ENCODE data around the gene CACNA1G. TPM values are rescaled to one million over a fixed set of nuclear protein-coding genes. Genes with fewer than 3 reads are reported as not detected.

Gene CACNA1G
- total RNA-seq, 1 donor from 2014 or later: 0.21 TPM

DNA sequence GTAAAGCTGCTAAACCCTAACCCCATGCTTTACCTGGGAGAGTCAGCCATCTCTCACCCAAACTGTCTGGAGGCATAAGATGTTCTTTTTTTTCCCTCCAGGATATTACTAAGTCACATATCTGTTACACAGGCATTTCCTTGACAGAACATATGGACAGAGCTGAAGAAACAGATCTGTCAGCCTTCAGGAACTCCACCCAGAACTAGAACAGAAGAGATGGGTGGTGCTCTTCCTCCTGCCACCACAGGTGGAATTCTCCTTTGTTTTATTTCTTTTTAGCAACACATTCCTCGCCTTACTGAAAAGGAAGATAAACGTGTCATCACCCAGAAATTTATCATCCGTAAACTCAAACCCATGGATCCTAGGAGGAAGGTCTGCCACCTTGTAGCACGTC, 43.5 kb upstream of the CACNA1G start:
- Histone ChIP-seq H3K27ac (no peak overlapping the region), H3K36me3 (no peaks in the 10 kb centered on the region), H3K4me3 (no peak overlapping the region), H3K27me3 (ENCODE audit: low read depth) (no peaks in the 10 kb centered on the region), H3K4me1 (no peaks in the 10 kb centered on the region), H3K9me3 (no peaks in the 10 kb centered on the region)
- DNase-seq (no peak), ATAC-seq (no peak)
- TF ChIP-seq CTCF (IDR thresholded peaks at IDR 0.05): no peak
- intact Hi-C loops (cut with DNase I): no loop called here

DNA sequence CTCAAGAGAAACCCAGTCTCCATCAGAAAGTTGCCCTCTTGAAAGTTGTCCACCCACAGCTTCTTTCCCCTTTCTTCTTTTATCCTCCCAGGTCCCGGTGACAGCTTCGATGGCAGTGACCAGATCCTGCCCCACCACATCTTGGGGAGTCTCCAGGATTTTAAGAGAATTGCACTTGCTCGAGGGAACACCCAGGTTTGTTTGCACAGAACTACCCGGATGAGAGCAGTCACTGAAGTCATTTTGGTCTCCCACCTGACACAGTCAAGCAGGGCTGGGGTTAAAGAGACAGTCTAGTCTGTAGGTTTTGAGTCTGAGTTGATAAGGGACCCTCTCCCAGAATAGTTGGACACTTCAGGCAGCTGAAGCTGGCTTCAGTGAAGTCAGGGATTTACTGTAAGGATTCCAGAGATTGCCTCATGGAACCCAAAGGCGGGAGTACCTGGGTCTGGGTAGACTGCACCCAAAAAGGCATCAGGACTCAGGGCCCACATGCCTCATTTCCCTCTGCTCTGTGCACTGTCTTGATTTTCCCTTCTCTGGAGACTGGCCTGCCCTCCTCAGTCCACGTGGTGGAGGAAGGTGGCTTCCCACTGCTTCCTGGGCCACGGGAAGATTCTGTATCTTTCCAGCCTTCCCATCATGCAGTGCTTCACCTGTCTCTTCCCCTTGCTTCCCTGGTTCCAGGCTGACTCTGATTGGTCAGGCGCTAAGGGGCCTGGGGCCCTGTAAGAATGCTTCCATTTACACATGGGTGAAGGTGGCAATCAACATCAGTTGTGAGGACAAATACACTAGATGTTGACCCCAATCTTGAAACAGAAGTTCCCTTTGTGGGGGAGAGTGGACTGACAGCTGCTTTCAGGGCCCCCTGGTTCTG, 42.8 kb upstream of the CACNA1G start:
- Histone ChIP-seq H3K36me3 (no peaks in the 10 kb centered on the region), H3K27me3 (ENCODE audit: low read depth) (no peaks in the 10 kb centered on the region), H3K9me3 (no peaks in the 10 kb centered on the region), H3K27ac (no peak overlapping the region), H3K4me3 (no peak overlapping the region), H3K4me1 (no peaks in the 10 kb centered on the region)
- intact Hi-C loops (cut with DNase I): no loop called here
- no peak for DNase-seq
- no peak for TF ChIP-seq CTCF (IDR thresholded peaks at IDR 0.05)
- ATAC-seq: no peak

- H3K4me1 ChIP-seq: no peaks in the 10 kb centered on the region
- no peak for TF ChIP-seq CTCF (IDR thresholded peaks at IDR 0.05)
- no peaks in the 10 kb centered on the region for H3K9me3 ChIP-seq
- no peaks in the 10 kb centered on the region for H3K27me3 ChIP-seq (ENCODE audit: low read depth)
- no peaks in the 10 kb centered on the region for H3K36me3 ChIP-seq
- H3K27ac ChIP-seq: no peak overlapping the region
- DNase-seq: no peak
- intact Hi-C loops (cut with DNase I): no loop called here
- H3K4me3 ChIP-seq: no peak overlapping the region
- no peak for ATAC-seq
Observed at GRCh38 chr17:50518384-50519023, 42.0 kb upstream of the CACNA1G start.

DNA sequence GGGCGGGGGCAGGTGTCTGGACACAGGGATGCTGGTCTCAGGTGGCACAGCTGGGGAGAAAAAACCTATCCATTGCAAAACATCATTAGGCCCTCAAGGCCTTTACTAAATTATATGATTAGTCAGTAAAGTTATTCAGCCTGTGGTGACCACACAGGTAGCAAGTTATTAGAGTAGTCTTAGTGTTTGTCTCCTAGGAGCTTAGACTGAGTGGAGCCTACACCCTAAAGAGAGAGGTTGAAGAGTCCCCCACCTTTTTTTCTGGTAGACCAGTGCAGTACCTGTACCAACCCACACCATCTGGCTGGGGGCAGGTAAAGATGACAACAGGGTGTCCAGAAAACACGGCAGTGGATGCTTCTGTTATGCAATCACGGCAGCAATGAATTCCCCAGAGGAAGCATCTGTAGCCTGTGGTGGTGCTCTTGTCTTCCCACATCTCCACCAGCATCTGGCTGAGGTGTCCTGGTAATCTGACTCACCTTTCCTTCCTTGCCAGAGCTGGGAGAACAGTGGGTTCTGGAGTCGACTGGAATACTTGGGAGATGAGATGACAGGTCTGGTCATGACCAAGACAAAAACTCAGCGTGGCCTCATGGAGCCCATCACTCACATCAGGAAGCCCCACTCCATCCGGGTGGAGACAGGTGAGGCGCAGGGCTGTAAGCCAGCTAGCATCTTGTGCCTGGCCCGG, 41.2 kb upstream of the CACNA1G start:
- H3K4me1 ChIP-seq: no peaks in the 10 kb centered on the region
- TF ChIP-seq CTCF (IDR thresholded peaks at IDR 0.05): no peak
- H3K4me3 ChIP-seq: no peak overlapping the region
- H3K36me3 ChIP-seq: no peaks in the 10 kb centered on the region
- no peaks in the 10 kb centered on the region for H3K27me3 ChIP-seq (ENCODE audit: low read depth)
- no peak overlapping the region for H3K27ac ChIP-seq
- no peaks in the 10 kb centered on the region for H3K9me3 ChIP-seq
- ATAC-seq (no peak), DNase-seq (no peak)
- intact Hi-C loops (cut with DNase I): no loop called here

DNA sequence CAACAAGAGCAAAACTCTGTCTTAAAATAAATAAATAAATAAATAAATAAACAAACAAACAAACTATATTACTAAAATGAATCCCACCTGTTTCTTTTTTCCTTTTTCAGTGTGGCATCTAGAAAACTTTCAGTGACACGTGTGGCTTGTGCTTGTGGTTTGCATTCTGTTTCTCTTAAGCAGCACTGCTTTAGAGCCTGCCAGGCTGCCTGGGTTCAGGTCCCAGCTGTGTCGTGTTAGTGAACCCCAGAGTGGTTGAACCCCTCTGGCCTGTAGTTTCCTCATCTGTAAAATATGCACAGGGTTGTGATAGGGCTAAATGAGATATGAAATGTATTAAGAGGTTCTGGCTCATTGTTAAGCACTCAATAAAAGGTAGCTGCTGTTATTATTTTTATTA, 40.0 kb upstream of the CACNA1G start:
- H3K4me1 ChIP-seq: no peaks in the 10 kb centered on the region
- ATAC-seq: no peak
- intact Hi-C loops (cut with DNase I): no loop called here
- no peaks in the 10 kb centered on the region for H3K9me3 ChIP-seq
- no peak for TF ChIP-seq CTCF (IDR thresholded peaks at IDR 0.05)
- no peak for DNase-seq
- no peak overlapping the region for H3K4me3 ChIP-seq
- no peaks in the 10 kb centered on the region for H3K27me3 ChIP-seq (ENCODE audit: low read depth)
- no peaks in the 10 kb centered on the region for H3K36me3 ChIP-seq
- H3K27ac ChIP-seq: no peak overlapping the region
